Left cardiac atrium (tissue), 4 donors: ENCODE data around the gene ANLN. TPM values are rescaled to one million over a fixed set of nuclear protein-coding genes. Genes with fewer than 3 reads are reported as not detected.
A peak's percentile ranks its signal among the peaks of the same experiment; 100 is the strongest.
"Not testable (repeated sequence)": the region's sequence is repeated elsewhere in the genome, so short reads cannot be mapped to it uniquely, and the experiment has no call there.

ENCODE experiments used
- ATAC-seq, 2 donors: fragments of 200-7000 bp; cut with Tn5 transposase; one replicate each; pipeline ENCODE4 v1.9.1; 2020; ENCODE audit warnings: mild to moderate bottlenecking in 2 of 2, moderate library complexity in 2 of 2
- DNase-seq: peaks from one replicate; pipeline ENCODE4 v3.0.0-alpha.2; 2020
- intact Hi-C, 2 donors: fragments of 100-400 bp; cut with DNase I; formaldehyde crosslinking; loops; one replicate each; pipeline versions ENCODE4 v1.14.1 to v1.15.1; 2022 to 2023
- total RNA-seq, 2 donors: library from RNA; stranded (reverse); fragmentation: NEBNext Ultra II Directional; extraction: Animal tissue kit (Norgen Biotek cat#: 25700); gene quantifications; one replicate each; pipeline ENCODE4 v1.2.1, GENCODE V29; 2021
- donor health status: DM: no; HTN: yes; CAD: no.
- donor health status: DM: no; HTN: yes; CAD: no; lungs with severe emphysema.
- donor health status: DM: yes; HTN: yes; CAD: no.
- donor health status: Dilated cardiomyopathy.

ANLN gene
- total RNA-seq, 2 donors from 2014 or later: 1.8 to 3.8 TPM

DNA sequence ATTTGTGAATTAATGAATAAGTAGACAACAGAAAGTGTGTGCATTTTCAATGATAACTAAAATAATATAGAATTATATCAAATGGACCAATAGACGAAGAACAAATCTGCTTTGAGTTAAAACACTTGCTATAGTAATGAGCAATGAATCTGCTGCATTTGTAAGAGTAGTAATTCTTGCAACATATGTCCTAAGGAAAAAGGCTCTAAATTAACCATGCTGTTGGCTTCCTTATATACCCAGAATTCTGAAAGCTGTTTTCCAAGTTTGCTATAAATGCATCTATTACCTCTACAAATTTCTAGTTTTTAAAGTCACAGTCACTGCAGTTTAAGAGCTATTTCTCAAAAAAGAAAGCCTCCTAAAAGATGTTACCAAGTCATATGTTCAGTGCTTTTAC, 20.5 kb upstream of the ANLN start:
- DNase-seq: no peak
- no peak for ATAC-seq
- intact Hi-C loops: no loop called here

GRCh38 chr7:36370046-36370445, 19.6 kb upstream of the ANLN start:
- intact Hi-C loops: no loop called here
- ATAC-seq (no peak), DNase-seq (no peak)

DNA sequence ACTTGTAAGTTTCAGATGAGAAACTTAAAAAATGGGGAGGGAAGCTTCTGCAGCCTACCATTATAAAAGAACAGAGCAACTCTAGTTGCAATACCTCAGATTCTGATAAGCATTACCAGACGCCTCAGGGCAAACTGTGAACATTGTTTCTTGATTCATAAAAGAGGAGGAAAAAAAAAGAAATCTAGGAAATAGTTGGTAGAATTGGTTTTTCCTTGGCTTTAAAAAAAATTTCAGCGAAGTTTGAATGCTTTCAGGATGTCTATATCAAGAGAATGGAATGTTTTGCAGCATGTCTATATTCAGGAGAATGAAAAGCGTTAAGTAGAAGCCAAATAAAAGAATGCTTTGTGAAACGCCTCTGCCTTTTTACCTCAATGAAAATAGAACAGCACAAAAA, 17.5 kb upstream of the ANLN start:
- intact Hi-C loops: no loop called here
- DNase-seq: no peak
- ATAC-seq: no peak

DNA sequence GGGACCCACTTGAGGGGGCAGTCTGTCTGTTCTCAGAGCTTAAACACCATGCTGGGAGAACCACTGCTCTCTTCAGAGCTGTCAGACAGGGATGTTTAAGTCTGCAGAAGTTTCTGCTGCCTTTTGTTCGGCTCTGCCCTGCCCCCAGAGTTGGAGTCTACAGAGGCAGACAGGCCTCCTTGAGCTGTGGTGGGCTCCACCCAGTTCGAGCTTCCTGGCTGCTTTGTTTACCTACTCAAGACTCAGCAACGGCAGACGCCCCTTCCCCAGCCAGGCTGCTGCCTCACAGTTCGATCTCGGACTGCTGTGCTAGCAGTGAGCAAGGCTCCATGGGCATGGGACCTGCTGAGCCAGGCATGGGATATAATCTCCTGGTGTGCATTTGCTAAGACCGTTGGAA, 11.1 kb upstream of the ANLN start:
- DNase-seq, intact Hi-C loops, ATAC-seq: not testable (repeated sequence)

DNA sequence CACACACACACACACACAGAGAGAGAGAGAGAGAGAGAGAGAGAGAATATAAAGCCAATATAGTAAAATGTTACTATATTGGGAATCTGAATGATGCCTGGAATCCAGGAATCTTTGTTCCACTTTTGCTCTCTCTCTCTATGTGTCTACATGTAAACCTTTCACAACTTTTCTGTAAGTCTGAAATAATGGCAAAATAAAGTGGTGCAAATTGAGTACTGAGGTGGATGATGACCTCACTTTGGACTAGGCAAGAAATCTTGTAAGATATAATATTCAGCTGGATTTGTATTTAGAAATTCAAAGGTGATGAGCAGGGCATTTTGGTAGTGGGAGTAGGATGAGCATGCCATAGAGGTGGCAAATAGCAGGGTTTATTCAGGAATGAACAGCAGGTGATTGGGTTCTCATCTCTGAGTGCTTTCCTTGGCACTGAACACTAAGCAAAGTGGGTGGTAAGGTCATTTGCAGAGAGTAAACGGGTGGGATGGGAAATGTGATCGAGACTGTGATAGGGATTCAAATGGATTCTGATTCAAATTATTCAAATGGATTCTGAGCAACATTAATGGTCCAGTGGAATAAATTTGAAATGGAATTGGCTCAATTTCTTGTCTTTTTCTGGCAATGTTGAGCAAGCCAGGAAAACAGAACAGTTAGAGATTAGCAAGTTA, 9.7 kb upstream of the ANLN start:
- ATAC-seq: no peak
- intact Hi-C loops: no loop called here

DNA sequence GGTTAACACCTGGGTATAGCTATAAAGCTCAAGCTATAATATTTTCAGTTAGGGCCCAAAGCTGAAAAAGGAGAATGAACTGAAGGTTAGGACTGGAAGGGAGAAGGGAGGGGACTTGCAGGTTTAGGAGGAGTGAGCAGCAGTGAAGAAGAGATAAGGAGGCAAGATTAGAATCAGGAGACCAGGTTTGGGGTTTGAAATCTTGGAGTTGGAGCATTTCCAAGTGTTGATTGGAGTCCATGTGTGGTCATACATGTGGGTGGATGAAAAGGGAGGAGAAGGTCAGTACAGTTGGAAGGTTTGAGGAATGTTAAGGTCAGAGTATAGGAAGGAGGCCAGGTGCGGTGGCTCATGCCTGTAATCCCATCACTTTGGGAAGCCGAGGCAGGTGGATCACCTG, 8.6 kb upstream of the ANLN start:
- ATAC-seq (no peak), DNase-seq (no peak)
- intact Hi-C loops: no loop called here

More for the DNA sequence above, 9.7 kb upstream of the ANLN start:
- DNase-seq: no peak

GRCh38 chr7:36383284-36383683, 6.4 kb upstream of the ANLN start:
- DNase-seq, ATAC-seq, intact Hi-C loops: not testable (repeated sequence)

DNA sequence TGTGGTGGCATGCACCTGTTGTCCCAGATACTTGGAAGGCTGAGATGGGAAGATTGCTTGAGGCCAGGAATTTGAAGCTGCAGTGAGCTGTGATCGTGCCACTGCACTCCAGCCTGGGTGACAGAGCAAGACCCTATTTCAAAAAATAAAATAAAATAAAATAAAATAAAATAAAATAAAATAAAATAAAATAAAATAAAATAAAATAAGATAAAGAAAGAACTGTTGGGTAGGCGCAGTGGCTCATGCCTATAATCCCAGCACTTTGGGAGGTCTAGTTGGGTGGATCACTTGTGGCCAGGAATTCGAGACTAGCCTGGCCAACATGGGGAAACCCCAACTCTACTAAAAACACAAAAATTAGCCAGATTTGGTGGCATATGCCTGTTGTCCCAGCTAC, 4.0 kb upstream of the ANLN start:
- ATAC-seq, DNase-seq, intact Hi-C loops: not testable (repeated sequence)

DNA sequence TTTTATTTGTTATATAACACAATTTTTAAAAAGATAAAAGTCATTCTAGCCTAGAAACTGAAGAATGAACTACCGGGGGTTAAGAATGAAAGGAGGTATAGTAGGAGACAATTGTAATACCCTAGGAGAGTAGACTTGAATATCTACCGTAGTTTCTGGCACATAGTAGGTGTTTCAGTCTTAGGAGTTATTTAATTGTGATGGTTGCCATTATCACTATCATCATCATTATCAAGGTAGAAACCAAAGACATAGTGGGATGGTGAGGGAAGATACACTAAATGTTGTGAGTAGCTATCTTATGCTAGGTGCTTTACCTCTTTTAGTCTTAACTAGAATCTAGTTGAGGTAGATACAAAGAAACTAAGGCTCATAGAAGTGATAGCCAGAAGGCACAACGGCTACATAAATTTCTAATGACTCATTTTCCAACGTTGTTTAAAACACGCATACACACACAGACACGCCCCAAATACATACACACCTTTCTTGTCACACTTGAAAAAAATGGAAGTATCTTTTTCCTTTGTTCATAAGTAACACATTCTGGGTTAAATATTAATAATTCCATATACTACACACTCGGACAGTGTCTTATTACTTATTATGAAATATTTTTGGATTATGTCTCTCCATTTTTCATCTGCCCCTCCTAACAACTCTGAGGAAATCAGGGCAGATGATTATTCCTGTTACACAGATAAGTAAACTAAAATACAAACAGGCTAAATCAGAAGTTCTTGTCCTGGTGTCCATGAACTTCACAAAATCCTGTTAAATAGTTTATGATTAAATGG, 2.0 kb upstream of the ANLN start:
- ATAC-seq: no peak
- DNase-seq: no peak
- intact Hi-C loops: no loop called here

DNA sequence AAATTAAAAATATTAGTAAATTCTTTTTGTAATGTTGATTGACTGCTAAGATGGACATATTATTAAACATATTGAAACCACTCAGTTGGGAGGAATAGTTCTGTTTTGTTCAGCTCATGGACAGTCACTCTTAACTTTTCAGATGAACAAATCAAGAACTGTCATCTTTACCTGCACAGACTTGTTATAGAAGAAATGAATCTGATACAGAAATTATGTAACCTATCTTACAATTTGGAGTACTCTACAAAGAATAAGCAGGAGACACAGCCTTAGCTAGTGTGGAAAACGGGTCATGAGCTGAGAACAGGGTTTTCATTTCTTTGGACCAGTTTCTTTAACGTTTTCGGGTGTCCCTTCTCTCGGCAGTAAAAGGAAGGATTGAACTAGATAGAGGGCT, 1.2 kb upstream of the ANLN start:
- intact Hi-C loops: no loop called here
- no peak for ATAC-seq
- DNase-seq: no peak

- ATAC-seq (peak; percentile 51 to 88), DNase-seq (peak; percentile 72)
- intact Hi-C loops: no loop called here
Observed at GRCh38 chr7:36390199-36391090, 783 bp downstream of the ANLN start.

- ATAC-seq: no peak
- no peak for DNase-seq
- intact Hi-C loops: no loop called here
Observed at GRCh38 chr7:36391436-36392198, 2.0 kb downstream of the ANLN start.

DNA sequence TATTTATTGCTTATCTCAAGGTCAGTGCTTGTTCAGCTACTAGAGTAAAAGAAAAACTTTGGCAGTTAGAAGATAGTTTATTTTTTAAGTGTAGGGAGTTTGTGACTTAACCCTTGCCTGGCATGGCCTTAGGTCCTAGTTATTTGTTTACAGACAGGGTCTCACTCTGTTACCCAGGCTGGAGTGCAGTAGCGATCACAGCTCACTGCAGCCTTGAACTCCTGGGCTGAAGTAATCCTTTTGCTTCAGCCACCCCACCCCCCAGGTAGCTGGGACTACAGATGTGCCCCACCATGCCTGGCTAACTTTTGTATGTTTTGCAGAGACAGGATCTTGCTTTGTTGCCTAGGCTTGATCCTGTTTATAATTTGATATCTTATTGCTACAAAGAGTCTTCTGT, 4.2 kb downstream of the ANLN start:
- ATAC-seq (no peak), DNase-seq (no peak)
- intact Hi-C loops: no loop called here

GRCh38 chr7:36395171-36395894, 5.7 kb downstream of the ANLN start:
- ATAC-seq (no peak), DNase-seq (no peak)
- intact Hi-C loops: no loop called here

- DNase-seq (no peak), ATAC-seq (no peak)
- intact Hi-C loops: no loop called here
Observed at GRCh38 chr7:36396150-36396549, 6.5 kb downstream of the ANLN start.

DNA sequence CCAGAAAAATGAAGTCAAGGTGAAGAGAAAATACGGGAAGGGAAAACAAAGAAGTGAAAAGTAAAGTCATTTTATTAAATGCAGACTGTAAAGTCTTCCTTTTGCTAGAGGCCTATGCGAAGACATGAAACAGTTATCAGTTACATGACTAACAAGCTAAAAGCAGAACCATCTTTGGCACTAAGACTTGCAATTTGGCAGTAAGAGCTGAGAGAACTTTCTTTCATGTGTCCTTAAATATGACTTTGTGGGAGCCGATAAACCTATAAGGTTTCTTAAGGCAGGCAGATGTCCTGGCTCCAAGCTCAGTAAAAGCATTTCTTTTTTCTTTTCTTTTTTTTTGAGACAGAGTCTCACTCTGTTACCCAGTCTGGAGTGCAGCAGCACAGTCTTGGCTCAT, 10.4 kb downstream of the ANLN start:
- DNase-seq (no peak), ATAC-seq (no peak)
- intact Hi-C loops: no loop called here

- no peak for DNase-seq
- intact Hi-C loops: no loop called here
- ATAC-seq: no peak
Observed at GRCh38 chr7:36400606-36401005, 10.9 kb downstream of the ANLN start.

DNA sequence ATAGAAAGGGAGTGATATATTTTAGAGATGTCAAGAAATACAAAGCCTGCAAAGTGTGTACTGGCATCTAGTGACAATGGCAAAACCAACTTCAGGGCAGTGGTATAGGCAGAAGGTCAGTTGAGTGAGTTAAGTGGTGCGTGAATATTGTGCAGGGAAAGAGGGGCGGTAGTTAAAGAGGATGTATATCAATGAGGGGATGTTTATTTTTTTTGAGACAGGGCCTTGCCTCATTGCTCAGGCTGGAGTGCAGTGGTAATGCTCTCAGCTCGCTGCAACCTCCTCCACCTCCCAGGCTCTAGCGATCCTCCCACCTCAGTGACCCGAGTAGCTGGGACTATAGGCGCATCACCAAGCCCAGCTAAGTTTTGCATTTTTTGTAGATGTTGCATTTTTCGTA, 13.8 kb downstream of the ANLN start:
- intact Hi-C loops: no loop called here
- DNase-seq (no peak), ATAC-seq (no peak)
